Stimulated activated CD4-positive, alpha-beta T cell treated with anti-CD3 and anti-CD28 coated beads, TNF-alpha, amount 100 ng/mL, for 48 hours (primary cell): Measurements from ENCODE around the gene PCDH1.

Experiments used
- DNase-seq, 3 donors: peaks; one replicate each; pipeline ENCODE4 v3.0.0-alpha.2; 2020; ENCODE audit warnings: low read depth in 3 of 3

Gene PCDH1

DNA sequence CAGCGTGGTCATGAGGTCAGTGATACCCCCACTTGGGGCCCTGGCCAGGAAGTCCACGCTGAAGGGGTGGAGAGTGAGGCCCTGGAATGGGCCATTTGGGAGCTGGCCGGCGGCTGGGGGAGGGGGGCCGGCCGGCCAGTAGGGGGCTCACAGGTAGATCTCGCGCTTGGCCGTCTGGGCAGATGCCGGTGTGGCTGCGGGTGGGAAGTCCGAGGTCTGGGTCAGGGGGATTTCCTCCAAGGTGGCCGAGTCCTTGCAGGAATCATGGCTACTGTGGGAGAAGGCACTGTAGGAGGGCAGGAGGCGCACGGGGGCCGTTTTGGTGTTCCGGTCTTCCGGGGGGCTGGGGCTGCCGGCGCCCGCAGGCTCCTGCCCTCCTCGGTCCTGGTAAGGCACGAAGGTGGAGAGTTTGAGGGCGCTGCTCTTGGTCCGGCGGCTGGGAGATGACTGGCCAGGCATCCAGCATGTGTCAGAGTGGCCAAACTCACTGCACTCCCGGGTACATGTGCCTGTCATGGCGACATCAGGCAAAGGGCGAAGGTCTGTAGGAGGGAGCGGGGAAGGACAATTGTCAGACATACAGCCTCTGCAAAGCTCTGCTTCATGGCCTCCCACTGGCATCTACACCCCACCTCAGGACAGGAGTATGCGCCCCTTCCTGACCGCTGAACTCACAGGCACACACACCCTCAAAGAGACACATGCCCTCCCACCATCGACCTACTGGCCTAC, 24.1 kb downstream of the PCDH1 start:
- DNase-seq, result no peak

DNA sequence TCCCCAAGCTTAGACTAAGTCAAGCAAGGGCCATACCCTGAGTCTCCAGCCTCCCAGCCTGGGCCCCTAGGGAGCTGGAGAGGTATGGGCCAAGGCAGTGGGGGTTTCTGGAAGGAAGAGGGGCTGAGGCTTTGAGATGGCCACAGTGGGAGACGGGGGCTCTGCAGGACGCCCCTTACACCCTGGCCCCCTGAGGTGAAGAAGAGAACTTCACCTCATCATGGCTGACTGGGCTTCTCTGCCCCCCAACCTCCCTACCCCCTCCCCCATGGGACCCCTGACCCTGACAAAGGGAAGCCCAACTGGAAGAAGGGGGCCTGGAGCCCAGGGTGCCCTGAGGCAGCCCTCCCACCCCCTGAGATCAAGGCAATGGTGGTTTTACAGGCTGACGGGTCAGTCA, 25.8 kb downstream of the PCDH1 start:
- DNase-seq, result no peak

DNA sequence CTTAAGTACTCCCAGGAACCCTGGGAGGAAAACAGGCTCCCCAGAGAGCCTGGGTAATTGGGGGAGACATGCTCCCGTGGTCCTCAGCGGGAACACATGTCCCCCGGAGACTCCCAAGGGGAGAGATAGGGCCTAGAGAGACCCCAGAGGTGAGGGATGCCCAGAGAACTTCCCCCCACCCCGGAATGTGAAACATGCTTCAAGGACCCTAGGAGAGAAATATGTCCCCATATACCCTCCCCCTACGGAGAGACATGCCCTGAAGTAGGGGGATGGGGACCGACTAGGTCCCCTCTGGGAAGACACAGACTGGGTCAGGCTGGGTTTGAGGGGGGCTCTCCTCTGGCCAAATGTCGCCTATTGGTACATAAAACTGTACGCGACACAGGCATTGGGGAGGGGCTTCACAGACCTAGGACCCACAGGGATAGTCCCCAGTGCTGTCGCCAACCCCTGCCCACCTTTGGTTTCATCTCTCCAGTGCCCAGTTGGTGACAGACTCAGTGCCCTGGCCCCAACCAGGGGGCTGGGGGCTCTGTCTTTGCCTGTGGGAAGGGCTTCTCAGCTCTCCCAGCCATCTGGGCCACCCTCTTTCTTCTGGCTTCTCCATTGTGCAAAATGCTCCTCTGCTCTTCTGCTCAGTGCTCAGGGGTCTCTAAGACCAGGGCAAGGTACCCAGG, 26.9 kb downstream of the PCDH1 start:
- no peak for DNase-seq

DNA sequence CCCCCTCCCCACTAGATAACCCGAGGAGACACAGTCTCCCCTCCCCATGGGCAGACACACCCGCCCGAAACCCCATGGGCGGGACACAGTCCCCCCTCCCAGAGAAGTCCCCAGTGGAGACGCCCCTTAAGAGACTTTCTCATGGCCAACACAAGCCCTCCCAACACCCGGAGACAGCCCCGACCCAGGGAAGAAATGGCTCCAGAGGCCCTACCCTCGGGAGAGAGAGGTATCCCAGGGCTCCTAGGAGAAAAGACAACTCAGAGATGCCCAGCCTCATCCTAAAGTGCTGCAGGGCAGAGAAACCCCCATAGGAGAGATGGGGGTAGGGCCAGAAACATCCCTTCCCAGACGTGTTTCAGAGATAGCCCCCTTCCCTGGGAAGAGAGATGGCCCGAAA, 27.4 kb downstream of the PCDH1 start:
- no peak for DNase-seq

DNA sequence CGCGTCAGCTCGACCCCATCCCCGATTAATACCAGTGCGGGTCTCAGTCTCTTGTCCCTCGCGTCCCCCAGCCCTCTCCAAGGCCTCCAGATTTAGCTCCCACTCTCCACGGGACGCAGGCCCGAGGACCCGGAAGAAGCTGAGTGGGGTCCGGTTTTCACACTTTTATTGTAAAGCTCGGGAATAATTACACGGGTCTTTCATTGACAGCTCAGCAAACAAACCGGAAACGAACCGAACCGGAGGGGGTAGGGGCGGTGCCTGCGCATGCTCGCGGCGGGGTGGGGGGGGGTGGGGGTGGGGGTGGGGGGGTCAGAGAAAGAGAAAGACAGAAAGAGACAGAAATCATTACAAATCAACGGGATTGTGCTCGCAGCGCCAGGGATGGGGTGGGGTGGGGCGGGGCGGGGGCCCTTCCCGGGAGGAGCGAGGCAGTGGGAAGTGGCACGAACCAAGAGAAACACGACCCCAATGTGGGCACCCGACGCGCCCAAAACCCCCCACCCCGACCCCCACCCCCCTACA, 27.9 kb downstream of the PCDH1 start:
- DNase-seq, result peak in 1 of 3 donors; percentile 20

DNA sequence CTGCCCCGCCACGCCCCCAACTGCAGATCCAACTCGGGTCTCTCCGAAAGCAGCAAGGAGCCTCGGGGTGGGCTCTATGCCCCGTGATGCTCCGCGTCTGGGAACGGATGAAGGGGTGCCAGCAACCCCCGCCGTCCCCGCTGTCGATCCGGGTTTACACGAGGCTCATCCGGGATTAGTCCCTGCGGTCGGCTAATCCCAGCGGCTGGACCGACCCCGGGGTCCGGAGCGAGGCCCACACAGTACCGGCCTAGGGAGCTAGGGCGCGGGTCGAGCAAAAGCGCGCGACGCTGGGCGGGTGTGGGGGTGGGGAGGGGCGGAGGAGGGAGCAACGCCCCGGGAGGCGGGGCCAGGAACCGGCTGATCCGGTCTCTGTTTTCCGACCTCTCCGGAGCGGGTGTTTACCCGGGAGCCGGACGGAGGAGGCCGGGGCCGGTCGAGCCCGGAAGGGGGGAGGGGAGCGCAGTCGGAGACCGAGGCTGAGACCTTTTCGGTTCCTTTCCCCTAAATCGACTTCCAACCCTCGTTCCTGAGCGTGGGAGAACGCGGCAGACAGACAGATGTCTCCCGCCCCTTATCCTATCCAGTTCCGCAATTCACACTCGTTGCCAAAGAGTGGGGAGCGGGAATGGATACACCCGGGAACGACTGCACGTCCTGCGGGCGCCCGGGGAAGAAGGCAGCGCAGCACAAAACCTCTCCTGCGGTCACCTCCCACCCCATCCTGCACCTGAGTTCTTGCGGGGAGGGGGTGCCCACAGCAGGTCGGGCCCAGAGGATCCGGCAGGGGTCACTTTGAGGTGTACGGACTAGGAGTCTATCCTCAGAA, 28.6 kb downstream of the PCDH1 start:
- peak; percentile 39 to 79 (median 46) for DNase-seq

DNA sequence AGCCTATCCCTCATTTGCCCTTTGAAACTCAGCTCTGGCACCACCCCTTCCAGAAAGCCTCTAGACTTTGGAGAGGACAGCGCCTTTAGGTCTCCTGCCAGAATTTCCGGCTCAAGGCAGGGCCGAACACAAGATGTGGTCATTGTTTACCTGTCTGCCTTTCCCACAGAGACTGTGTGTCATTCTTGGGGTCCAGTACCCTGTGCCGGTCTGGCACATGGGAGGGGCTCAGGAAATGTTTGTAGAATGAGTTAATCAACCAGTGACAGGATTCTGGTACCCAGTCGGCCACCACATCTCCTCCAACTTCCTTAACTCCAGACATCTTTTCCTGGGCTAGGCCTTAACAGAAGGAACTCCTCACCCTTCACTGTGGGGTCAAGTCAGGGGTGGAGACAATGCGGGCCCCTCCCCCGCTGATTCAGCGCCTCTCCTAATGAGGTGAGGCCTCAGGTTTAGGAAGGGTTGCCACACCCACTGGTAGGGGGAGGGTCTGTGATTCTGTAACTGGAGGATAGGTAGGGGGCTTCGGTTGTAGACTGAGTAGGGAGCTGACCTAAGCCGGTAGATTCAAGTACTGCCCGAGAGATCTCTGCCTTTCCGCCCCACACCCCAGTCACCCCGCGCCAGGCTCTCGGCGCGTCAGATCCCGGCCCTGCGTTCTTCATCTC, 29.3 kb downstream of the PCDH1 start:
- DNase-seq, result peak in 2 of 3 donors; percentile 10 to 31

DNA sequence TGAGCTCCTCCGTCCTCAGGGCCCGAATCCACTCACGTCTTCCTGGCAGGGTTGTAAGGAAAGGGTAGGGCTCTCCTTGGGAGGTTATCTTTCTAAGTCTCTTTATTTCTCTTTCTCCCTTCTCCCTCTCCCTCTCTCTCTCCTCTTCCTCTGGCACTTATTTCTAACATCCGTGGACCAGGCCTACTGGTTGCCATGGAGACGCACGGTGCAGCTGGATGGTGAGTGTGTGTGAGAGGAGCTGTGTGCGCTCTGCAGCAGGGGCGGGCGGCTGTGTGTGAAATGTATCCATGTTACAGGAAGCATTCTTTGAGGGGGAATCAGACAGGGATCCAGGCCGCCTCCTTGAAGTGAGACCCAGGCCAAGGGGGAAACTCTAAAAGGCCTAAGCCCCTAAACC, 32.2 kb downstream of the PCDH1 start:
- DNase-seq, result no peak

DNA sequence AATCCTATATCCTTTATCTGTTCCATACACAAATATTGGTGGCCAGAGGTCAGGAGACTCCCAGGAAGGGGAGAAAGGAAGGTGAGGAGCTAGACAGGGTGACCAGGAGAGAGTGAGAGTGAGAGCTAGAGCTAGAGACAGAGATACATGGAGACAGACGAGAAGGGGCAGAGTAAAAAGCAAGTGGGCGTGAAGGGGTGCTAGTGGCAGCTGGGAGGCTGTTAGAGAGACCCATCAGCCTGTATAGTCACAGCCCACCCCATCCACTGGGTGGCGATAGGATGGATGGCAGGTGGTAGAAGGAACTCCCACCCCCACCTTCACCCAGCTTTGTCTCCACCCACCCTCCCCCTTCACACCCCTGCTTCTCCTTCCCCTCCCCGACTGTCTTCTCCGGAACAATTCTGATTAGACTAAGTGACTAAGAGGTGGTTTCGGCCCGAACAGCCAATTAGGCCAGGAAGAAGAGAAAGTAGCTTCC, 32.8 kb downstream of the PCDH1 start:
- DNase-seq, result peak in 1 of 3 donors; percentile 16

DNA sequence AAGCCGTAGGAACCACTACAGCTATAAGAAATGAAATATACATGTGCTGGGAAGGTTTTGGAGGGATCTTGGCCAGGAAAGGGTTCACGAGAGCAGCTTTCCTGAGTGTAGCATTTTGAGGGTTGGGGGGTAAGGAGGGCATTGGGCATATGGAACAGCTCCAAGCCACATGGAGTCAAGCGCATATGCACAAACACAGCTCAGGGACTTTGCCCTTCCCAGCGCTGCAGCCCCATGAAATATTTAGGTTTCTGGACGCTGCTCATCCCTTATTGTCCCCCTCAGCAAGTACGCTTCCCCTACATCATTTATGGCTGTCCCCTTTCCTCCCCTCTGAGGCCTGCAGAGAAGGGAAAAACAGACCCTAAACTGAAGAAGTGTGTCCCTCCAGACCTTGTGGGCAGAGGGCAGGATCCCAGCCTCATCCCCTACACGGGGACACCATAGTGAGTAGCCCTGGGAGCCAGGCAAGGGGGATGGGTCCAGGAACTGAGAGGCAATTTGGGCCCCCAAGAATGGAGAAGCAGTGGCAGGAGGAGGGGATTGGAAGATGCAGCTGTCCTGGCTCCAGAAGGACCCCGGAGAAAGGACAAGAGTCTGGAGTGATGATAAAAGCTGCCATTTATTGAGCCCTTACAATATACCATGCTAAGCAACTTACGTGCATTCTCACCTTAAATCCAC, 33.7 kb downstream of the PCDH1 start:
- DNase-seq, result no peak

DNA sequence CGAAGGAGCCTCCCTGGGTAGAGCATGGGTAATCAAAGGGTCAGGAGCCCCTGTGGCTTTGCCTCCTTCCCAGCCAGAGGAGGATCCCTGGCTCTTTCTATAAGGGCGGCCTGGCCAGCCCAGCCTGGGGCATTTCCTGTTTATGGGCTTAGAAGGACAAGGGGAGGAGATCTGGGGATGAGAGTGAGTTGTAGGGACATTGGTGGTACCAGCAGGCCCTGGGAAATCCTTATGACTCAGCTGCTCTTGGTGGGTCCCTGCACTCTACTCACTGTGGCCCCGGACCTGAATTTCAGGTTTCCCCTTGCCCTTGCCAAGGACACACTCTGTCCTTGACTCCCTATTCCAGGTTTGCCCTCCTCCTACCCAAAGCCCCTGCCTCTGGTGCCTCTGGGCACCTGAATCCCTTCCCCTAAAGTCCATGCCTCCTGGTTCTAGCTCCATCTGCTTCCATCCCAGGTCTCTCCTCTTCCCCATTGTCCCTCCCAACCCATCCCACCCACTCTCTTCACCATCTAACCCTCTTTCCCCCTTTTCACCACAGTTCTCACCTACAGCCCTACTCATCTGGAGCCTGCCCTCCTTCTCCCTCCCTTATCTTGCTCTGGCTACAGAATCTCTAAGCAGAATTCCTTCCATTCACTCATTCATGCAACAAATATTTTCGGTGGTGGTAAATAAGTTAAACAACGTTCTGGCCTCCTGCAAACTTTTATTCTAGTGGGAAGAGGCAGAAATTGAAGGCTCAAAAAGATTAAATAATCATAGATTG, 34.9 kb downstream of the PCDH1 start:
- DNase-seq, result no peak

DNA sequence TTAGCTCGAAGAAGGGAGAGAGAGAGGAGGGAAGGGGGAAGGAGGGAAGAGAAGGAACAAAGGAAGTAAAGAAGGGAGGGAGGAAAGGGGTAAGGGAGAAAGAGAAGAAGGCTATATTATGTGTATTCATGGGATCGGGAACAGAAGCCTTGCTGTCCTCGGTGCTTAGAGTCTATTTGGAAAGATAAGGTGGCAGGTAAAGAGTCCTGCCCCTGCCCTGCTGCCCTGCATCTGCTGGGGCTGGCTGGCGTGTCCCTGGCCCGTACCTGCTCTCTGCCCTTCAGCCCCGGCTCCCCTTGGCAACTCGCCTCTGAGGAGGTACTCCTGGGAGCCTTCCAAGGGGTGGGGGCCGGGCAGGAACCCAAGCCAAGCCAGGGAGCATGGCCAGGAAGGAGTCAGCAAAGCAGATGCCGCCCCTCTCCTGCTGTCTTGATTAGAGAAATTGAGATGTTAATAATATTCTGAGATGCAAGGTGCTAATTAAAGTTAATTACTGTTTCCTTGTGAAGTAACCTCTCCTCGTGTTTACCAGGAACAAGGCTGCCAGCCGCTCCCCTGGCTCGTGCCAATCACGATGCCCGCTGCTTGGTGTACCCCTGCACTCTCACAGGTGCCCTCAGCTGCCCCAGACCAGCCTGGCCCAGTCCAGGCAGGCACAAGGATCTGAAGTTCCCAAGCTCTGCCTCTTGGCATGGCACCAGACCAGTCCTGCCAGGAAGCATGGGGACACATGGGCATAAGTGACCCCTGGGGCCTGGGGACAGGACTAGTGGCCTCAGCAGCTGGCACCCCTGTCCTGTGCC, 36.6 kb downstream of the PCDH1 start:
- DNase-seq, result no peak

DNA sequence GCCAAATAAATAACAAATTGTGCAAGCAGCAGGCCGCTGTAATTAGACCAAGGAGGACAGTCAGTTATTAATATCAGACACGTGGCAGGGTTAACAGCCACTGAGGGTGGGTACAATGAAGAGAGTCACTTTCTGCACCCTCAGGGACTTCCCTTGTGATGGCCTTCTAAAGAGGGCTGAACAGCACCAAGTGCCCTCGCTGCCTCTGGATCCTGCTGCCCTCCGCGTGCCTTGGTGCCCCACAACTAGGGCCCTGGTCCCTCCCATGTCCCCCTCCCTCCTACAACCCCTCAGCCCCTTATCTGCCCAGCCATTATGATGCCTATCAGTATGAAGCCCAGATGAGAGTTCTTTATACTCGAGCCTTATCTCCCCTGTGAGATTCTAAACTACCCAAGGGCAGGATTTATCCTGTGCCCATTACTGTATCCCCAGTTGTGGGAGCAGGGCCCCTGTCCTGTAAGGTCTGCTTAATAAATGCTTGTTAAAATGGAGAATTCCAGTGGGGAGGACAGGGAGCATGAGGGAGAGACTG, 37.3 kb downstream of the PCDH1 start:
- DNase-seq, result no peak

DNA sequence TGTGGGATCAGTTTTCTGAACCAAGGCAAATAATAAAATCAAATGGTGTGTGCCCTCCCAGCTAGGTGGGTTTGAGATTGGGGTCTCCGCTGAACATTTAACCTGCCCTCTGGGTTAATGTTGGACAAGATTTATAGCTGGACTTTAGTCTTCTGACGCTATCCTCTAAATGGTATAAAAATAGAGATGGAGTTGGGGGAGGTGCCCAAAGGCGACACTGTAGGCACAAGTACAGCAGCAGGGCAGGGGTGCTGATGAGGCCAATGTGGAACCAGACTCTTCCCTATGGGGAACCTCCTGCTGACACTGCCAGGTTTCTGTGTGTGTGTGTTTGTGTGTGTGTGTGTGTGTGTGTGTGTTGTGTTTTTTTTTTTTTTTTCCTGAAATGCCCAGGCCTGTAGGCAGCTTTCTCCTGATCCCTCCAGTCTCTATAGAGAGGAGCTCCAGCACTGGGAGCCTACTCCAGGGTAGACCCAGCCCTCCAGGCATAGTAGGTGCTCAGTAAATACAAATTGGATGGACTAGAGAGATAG, 37.9 kb downstream of the PCDH1 start:
- DNase-seq, result no peak

DNA sequence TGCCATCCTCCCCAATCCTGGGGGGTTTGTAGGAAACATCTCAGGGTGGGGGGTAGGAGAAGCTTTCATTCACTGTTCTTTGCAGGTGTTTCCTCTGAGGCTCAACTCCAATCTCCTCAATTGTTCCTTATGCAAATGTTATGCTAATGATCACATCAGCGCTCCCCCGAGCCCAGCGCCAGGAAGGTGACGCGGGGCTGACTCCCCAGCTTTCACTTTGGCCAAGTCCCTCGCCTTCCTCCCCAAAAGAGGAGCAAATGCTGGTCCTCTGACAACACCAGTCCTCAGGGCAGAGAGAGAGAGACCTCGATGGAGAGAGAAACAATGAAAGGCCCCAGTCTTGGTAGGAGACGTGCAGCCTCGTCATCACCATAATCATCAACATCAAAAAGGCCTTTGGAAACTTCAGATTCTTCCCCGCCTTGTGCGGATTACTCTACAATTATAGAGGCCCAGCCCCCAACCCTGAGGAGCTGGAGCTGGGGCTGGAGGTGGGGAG, 39.1 kb downstream of the PCDH1 start:
- DNase-seq, result no peak

DNA sequence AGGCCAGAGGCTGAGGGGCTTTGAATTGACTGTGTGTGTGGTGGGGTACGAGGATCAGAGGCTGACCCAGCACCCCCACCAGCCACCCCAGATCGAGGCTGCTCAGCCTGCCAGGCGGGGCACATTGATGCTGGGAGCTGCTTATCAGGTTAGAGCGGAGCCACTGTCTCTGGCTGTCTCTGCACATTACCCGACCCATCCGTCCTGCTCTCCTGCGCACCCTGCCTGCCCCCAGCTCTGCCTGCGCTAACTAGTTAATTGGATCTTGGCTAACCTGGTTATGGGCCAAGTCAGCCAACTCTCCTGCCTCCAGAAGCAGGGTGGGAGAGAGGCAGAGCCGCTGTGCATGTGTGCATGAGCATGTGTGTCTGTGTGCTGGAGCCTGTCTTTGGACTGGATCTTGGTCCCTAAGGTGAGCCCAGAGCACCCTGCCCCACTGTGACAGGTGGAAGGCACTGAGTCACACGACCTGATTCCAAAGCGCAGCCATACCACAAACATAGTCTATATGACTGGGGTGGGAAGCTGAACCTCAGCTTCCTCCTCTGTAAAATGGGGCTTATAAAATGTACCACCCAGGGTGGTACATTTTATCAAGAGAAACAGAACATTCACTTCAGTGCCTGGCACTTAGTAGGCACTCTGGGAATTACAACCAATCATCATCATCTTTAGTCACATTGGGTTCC, 39.7 kb downstream of the PCDH1 start:
- DNase-seq, result no peak

DNA sequence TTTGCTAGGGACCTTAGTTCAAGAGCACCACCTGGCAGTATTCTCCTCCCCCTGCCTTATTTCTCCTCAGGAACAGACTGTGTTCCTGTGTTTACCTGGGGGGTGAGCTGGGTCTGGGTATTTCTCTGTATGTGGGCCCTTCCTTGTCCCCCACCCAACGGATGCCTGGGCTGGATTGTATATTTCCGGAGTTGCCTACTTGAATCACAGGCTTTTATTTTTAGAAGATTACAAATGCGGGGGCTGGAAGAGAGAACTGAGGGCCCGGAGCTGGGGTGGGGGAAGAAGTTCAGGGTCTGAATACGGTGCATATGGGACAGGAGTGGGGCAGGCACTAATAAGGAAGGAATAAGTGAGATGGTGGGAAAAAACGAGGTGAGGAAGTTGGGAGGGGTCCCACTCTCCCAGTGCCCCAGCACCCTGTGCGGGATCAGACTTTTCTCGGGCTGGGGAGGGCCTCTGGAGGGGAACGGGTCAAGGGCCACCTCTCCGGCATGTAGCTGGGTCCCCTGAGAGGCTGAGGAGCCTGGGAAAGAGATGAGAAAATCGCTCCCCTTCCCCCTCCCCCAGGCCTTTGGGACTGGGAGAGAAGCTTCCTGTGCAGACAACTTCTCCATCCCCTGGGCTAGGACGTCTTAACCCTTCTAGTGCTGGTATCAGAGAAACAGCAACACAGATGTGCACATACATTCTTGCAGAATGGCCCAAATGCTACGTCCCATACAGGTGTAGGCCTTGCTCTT, 42.1 kb downstream of the PCDH1 start:
- no peak for DNase-seq
